Endothelial cell of umbilical vein (primary cell): ENCODE measurements around the gene TENM4. TPM values are rescaled to one million over a fixed set of nuclear protein-coding genes. Genes with fewer than 3 reads are reported as not detected.

Experiments used
- BruUV-seq: library from RNA; stranded (reverse); fragments of 400-500 nt; replicated peaks from 2 replicates; lab custom pipeline; 2021; lab: Mats Ljungman, UMichigan
- CTCF ChIA-PET: fragments of 300-600, 350-600 bp; sonication (Branson Sonifier 250); formaldehyde crosslinking; loops from one replicate; lab custom pipeline; 2021; ENCODE audit warnings: antibody characterized with exemption, inconsistent platforms; lab: Charles Lee
- POLR2A ChIA-PET: fragments of 300-600, 350-600 bp; sonication (Branson Sonifier 250); formaldehyde crosslinking; loops from one replicate; lab custom pipeline; 2021; ENCODE audit warnings: antibody characterized with exemption, inconsistent platforms; lab: Charles Lee
- DNase-seq: peaks from one replicate; pipeline ENCODE4 v3.0.0-alpha.2; 2011; ENCODE audit warnings: low read depth, low spot score
- FAIRE-seq: peaks from 2 replicates; lab custom pipeline; 2011; peaks lifted over from hg19 to GRCh38; lab: Jason Lieb, UNC
- H2AFZ ChIP-seq: 2 replicates; pipeline ENCODE4 v1.6.0; 2012; ENCODE audit warnings: low read depth, low read length, control low read depth, inconsistent platforms
- H3K27ac ChIP-seq: 2 replicates; pipeline ENCODE4 v1.5.1; 2011; ENCODE audit warnings: low read depth, mild to moderate bottlenecking, control low read depth, low read length, moderate library complexity; ENCODE audit not compliant: insufficient read depth
- H3K27me3 ChIP-seq, 2 experiments: 2 replicates each; pipeline versions ENCODE4 v1.6.0 to v1.6.1; 2011; ENCODE audit warnings: low read length in 2 of 2, mixed read lengths in 1 of 2; ENCODE audit not compliant: control insufficient read depth in 2 of 2, insufficient read depth in 2 of 2
- H3K36me3 ChIP-seq, 2 experiments: 2 replicates in 1 of 2; 3 replicates in 1 of 2; pipeline ENCODE4 v1.5.1; 2011; ENCODE audit warnings: low read length in 2 of 2, mild to moderate bottlenecking in 1 of 2, moderate library complexity in 1 of 2; ENCODE audit not compliant: control insufficient read depth in 2 of 2, insufficient read depth in 2 of 2; ENCODE audit errors: extremely low read depth in 1 of 2
- H3K4me1 ChIP-seq: 3 replicates; pipeline ENCODE4 v1.5.1; 2011; ENCODE audit warnings: mild to moderate bottlenecking, low read length; ENCODE audit not compliant: control insufficient read depth, insufficient read depth; ENCODE audit errors: extremely low read depth
- H3K4me2 ChIP-seq: 2 replicates; pipeline ENCODE4 v1.6.1; 2011; ENCODE audit warnings: low read length, control low read depth, mixed read lengths; ENCODE audit not compliant: insufficient read depth
- H3K4me3 ChIP-seq, 3 experiments: fragments of 200-600 bp in 1 of 3; sonication (generic), shearing (Covaris generic) in 1 of 3; replicated peaks in 1 of 3; 2 replicates each; pipeline ENCODE4 v1.5.1; 2011 to 2016; ENCODE audit warnings: control low read depth in 3 of 3, low read length in 3 of 3, mild to moderate bottlenecking in 2 of 3, inconsistent platforms in 1 of 3, low read depth in 1 of 3, moderate library complexity in 1 of 3; ENCODE audit not compliant: insufficient read depth in 1 of 3
- H3K79me2 ChIP-seq: 2 replicates; pipeline ENCODE4 v1.6.0; 2012; ENCODE audit warnings: low read length, inconsistent platforms; ENCODE audit not compliant: control insufficient read depth, insufficient read depth
- H3K9ac ChIP-seq: replicated peaks from 2 replicates; pipeline ENCODE3; 2011; ENCODE audit warnings: low read length, control low read depth; ENCODE audit not compliant: insufficient read depth; ENCODE audit errors: extremely low read depth
- H3K9me1 ChIP-seq: replicated peaks from 3 replicates; pipeline ENCODE4 v1.6.0; 2011; ENCODE audit warnings: mild to moderate bottlenecking, low read length; ENCODE audit not compliant: control insufficient read depth, insufficient read depth; ENCODE audit errors: extremely low read depth
- H3K9me3 ChIP-seq: replicated peaks from 2 replicates; pipeline ENCODE4 v1.5.1; 2012; ENCODE audit warnings: low read length, inconsistent platforms; ENCODE audit not compliant: control insufficient read depth, insufficient read depth
- H4K20me1 ChIP-seq: replicated peaks from 2 replicates; pipeline ENCODE3; 2011; ENCODE audit warnings: mild to moderate bottlenecking, low read length; ENCODE audit not compliant: control insufficient read depth, insufficient read depth; ENCODE audit errors: extremely low read depth
- CTCF ChIP-seq, 2 donors: IDR thresholded peaks; 1 replicate in 1 of 2; 2 replicates in 1 of 2; pipeline ENCODE4 v1.5.1; 2011; ENCODE audit warnings: low read length in 2 of 2, mild to moderate bottlenecking in 2 of 2, moderate library complexity in 2 of 2, control low read depth in 1 of 2, inconsistent platforms in 1 of 2, low read depth in 1 of 2; ENCODE audit not compliant: insufficient read depth in 1 of 2; ENCODE audit errors: extremely low read depth in 1 of 2
- EZH2 ChIP-seq: IDR thresholded peaks from 2 replicates; pipeline ENCODE4 v1.6.1; 2012; ENCODE audit warnings: borderline replicate concordance, low read depth, mild to moderate bottlenecking, moderate library complexity, low read length, inconsistent platforms; ENCODE audit not compliant: severe bottlenecking
- FOS ChIP-seq: IDR thresholded peaks from 2 replicates; pipeline ENCODE4 v1.6.1; 2011; ENCODE audit warnings: mild to moderate bottlenecking, low read length, moderate library complexity, borderline replicate concordance; ENCODE audit not compliant: insufficient read depth
- GATA2 ChIP-seq: IDR thresholded peaks from 2 replicates; pipeline ENCODE4 v1.7.0; 2011; ENCODE audit warnings: low read depth, mild to moderate bottlenecking, moderate library complexity, mixed read lengths, low read length; ENCODE audit not compliant: insufficient read length, insufficient read depth
- JUN ChIP-seq: IDR thresholded peaks from 2 replicates; pipeline ENCODE4 v1.6.1; 2011; ENCODE audit warnings: borderline replicate concordance, low read depth; ENCODE audit not compliant: insufficient read length, insufficient read depth
- MAX ChIP-seq: IDR thresholded peaks from 2 replicates; pipeline ENCODE4 v1.6.1; 2011; ENCODE audit not compliant: insufficient read depth, insufficient read length
- MYC ChIP-seq: IDR thresholded peaks from one replicate; pipeline ENCODE4 v1.6.1; 2011; ENCODE audit warnings: mild to moderate bottlenecking, low read depth, low read length
- POLR2A ChIP-seq: IDR thresholded peaks from 2 replicates; pipeline ENCODE4 v1.6.1; 2012; ENCODE audit warnings: low read depth, mild to moderate bottlenecking, control low read depth, low read length
- POLR2AphosphoS5 ChIP-seq: IDR thresholded peaks from 2 replicates; pipeline ENCODE4 v1.6.1; 2012; ENCODE audit warnings: low read depth, mild to moderate bottlenecking, control low read depth, low read length, moderate library complexity; ENCODE audit not compliant: insufficient read depth
- dilution Hi-C: fragments of 300-500 bp; cut with MboI; formaldehyde crosslinking; loops from one replicate; pipeline ENCODE4 v1.15.0; 2019; ENCODE audit warnings: low sequenced_read_pairs; ENCODE audit not compliant: extremely low pct_ligation_motif_present
- intact Hi-C: fragments of 100-400 bp; cut with micrococcal nuclease; formaldehyde crosslinking; loops from one replicate; pipeline ENCODE4 v1.10.0; 2022
- polyA plus RNA-seq, 4 experiments: library from polyadenylated mRNA; depleted of rRNA in 3 of 4; stranded (reverse) in 3 of 4; unstranded in 1 of 4; fragments of >200 nt; gene quantifications; 2 replicates each; pipeline versions ENCODE4 v1.2.1 to v1.2.3, GENCODE V29; 2011 to 2012; ENCODE audit warnings: missing spikeins in 1 of 4
- total RNA-seq: library from RNA; stranded (reverse); gene quantifications from 2 replicates; pipeline ENCODE4 v1.2.3, GENCODE V29; 2021

The TENM4 gene
- total and polyA plus RNA-seq, 2 donors (not counting 3 experiments of a cell fraction or from before 2014, with no cell fraction given): 0.06 to 0.27 TPM

- CTCF ChIA-PET: no interaction called here
Measured at GRCh38 chr11:78666675-78667160, 774.1 kb downstream of the TENM4 start.

More at GRCh38 chr11:78666675-78667160, 774.1 kb downstream of the TENM4 start:
- no peak overlapping the region for H3K4me2 ChIP-seq
- no peaks in the 10 kb centered on the region for H3K79me2 ChIP-seq
- DNase-seq (no peak), FAIRE-seq (no peak)
- H3K9me1 ChIP-seq: no peaks in the 10 kb centered on the region
- H2AFZ ChIP-seq: no peak overlapping the region
- no peaks in the 10 kb centered on the region for H3K36me3 ChIP-seq
- H3K4me1 ChIP-seq: no peaks in the 10 kb centered on the region
- no peak for TF ChIP-seq MAX
- TF ChIP-seq JUN: no peak
- TF ChIP-seq CTCF (IDR thresholded peaks at IDR 0.05; ENCODE audit: extremely low read depth in 1 of 2, insufficient read depth in 1 of 2, low read depth in 1 of 2, low read length in 2 of 2): no peak
- no peak for TF ChIP-seq FOS
- no peak for TF ChIP-seq POLR2A
- no peak for TF ChIP-seq MYC
- no peak for TF ChIP-seq EZH2
- TF ChIP-seq GATA2: no peak
- TF ChIP-seq POLR2AphosphoS5: no peak
- no TSS peak for BruUV-seq
- no peak overlapping the region for H3K4me3 ChIP-seq
- POLR2A ChIA-PET: no interaction called here
- dilution Hi-C loops (no loop called here), intact Hi-C loops (no loop called here)
- no peaks in the 10 kb centered on the region for H3K9me3 ChIP-seq
- no peak overlapping the region for H3K27ac ChIP-seq
- no peaks in the 10 kb centered on the region for H3K27me3 ChIP-seq
- H3K9ac ChIP-seq: no peak overlapping the region
- no peaks in the 10 kb centered on the region for H4K20me1 ChIP-seq
